Measurements from ENCODE around the gene C10orf62. TPM values are rescaled to one million over a fixed set of nuclear protein-coding genes. Genes with fewer than 3 reads are reported as not detected.

The C10orf62 gene
- total RNA-seq, 4 donors from 2014 or later, result not detected

DNA sequence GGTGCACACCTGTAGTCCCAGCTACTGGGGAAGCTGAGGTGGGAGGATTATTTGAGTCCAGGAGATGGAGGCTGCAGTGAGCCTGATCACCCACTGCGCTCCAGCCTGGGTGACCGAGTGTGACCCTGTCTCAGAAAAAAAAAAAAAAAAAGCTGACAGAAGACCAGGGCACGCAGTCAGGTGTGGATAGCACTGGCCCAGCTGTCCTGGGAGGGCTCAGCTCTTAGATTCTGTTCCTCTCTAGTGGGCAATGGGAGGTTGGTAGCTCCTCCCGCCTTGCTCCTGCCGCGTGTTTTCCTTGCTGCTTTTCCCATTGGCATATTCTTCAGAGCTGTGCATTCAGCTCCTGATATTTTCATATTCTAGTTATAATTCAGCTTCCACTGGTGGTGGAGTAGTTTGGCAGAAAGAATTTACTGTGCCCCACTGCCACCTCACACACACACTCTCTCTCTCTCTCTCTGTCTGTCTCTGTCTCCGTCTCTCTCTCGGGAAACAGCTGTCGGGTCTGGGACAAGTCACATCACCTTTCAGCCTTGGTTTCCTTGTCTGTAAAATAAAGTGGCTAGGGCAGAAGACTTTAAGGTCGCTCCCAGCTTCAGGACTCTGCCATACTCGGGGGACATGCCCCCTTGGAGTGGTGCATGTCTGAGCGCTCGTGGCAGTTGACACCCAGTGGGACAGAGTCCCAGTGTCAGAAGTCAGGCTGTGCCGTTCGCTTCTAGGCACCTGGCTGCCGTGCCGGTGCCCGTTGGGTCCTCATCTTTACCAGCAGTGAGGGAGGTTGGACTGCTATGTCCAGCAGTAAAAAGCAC is 42.9 kb upstream of the C10orf62 start:
- Histone ChIP-seq H3K4me3 (no peak overlapping the region), H3K4me1 (peaks cover 13 to 71% (median 36%) of the 10 kb centered on the region in 3 donors), H3K27me3 (peaks cover 0 to 8% (median 0%) of the 10 kb centered on the region in 4 donors), H3K27ac (no peak overlapping the region), H3K36me3 (no peaks in the 10 kb centered on the region), H3K9me3 (no peaks in the 10 kb centered on the region)
- TF ChIP-seq POLR2A (IDR thresholded peaks at IDR 0.05), result no peak
- TF ChIP-seq, protein P1, sequence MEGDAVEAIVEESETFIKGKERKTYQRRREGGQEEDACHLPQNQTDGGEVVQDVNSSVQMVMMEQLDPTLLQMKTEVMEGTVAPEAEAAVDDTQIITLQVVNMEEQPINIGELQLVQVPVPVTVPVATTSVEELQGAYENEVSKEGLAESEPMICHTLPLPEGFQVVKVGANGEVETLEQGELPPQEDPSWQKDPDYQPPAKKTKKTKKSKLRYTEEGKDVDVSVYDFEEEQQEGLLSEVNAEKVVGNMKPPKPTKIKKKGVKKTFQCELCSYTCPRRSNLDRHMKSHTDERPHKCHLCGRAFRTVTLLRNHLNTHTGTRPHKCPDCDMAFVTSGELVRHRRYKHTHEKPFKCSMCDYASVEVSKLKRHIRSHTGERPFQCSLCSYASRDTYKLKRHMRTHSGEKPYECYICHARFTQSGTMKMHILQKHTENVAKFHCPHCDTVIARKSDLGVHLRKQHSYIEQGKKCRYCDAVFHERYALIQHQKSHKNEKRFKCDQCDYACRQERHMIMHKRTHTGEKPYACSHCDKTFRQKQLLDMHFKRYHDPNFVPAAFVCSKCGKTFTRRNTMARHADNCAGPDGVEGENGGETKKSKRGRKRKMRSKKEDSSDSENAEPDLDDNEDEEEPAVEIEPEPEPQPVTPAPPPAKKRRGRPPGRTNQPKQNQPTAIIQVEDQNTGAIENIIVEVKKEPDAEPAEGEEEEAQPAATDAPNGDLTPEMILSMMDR (IDR thresholded peaks at IDR 0.05), result no peak
- 89 to 90% methylated on average over 9 to 15 of the region's 18 CpGs for WGBS, 2 donors
- intact Hi-C loops (cut with DNase I), result no loop called here
- DNase-seq, result no peak

DNA sequence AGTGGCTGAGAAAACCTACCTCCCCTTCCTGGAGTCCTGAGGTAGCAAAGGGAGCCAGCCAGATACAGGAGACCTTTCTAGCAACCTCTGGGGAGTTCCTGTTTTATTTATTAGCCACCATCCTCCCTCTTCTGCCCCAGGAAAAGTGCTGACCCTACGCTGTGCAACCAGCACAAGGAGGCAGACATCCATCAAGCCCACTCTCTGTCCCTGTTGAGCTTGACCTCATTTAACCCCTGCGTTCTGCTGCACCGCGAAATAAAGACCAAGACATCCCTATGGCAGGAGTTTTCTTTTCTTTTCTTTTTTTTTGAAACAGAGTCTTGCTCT is 42.3 kb upstream of the C10orf62 start:
- intact Hi-C loops (cut with DNase I), result no loop called here

DNA sequence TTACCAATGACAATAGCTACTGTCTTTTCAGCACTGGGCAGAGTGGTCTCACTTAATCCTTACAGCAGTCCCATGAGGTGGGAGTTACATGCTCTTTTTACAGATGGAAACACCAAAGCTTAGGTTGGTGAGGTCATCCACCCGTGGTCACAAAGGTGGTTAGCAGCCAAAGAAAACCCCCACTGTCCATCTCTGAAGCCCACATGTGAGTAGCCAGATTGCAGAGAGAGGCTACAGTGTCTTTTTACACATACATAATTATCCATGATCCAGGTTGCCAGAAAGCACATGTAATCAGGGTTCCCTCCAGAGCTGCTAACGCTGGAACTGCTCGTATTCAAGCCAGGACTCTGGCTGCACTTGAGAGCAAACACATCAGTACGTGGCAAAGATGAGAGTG is 41.6 kb upstream of the C10orf62 start:
- WGBS, 2 donors, result 63 to 80% methylated on average over 3 to 4 of the region's 4 CpGs
- Histone ChIP-seq H3K36me3 (no peaks in the 10 kb centered on the region), H3K4me1 (peaks cover under 1 to 58% (median 24%) of the 10 kb centered on the region in 3 donors), H3K27ac (no peak overlapping the region), H3K27me3 (peaks cover 0 to 8% (median 0%) of the 10 kb centered on the region in 4 donors), H3K4me3 (no peak overlapping the region), H3K9me3 (no peaks in the 10 kb centered on the region)
- intact Hi-C loops (cut with DNase I), result no loop called here
- TF ChIP-seq, protein P1 (IDR thresholded peaks at IDR 0.05), result no peak
- no peak for TF ChIP-seq POLR2A (IDR thresholded peaks at IDR 0.05)
- no peak for DNase-seq

More for the DNA sequence above, 42.3 kb upstream of the C10orf62 start:
- Histone ChIP-seq H3K36me3 (no peaks in the 10 kb centered on the region), H3K27me3 (peaks cover 0 to 8% (median 0%) of the 10 kb centered on the region in 4 donors), H3K4me1 (peaks cover 8 to 65% (median 31%) of the 10 kb centered on the region in 3 donors), H3K4me3 (no peak overlapping the region), H3K27ac (no peak overlapping the region), H3K9me3 (no peaks in the 10 kb centered on the region)
- no peak for DNase-seq
- WGBS, 2 donors, result 73 to 79% methylated on average over 4 of the region's 4 CpGs
- TF ChIP-seq, protein P1 (IDR thresholded peaks at IDR 0.05), result no peak
- no peak for TF ChIP-seq POLR2A (IDR thresholded peaks at IDR 0.05)

DNA sequence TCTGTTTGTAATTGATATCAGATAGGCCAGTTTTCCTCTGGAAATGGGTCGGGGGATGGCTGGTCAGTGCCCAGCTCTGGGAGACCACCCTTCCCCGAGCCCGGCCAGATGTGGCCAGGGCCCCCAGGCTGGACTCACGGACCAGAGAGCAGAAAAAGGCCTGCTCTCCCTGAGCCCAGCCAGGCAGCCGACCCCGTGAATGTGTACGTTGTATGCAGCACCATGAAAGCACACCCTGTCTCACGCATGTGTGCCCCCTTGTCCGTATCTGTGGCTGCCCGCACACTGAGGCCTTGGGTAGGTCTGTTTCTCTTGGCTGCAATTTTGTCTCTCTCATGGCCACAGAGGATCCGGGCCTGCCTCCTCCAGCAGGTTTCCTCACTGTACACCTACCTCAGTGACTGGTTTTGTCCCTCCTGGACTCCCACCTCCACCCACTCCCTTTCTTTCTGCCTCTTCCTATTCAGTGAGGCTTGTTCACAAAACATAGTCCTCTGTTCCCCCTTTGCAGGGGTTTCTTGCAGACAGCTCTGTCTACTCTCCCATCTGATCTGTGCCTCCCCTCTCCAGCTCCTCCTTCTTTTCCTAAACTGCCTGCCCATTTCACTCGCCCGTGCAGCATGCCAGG is 40.6 kb upstream of the C10orf62 start:
- Histone ChIP-seq H3K36me3 (no peaks in the 10 kb centered on the region), H3K27me3 (peaks cover 0 to 8% (median 0%) of the 10 kb centered on the region in 4 donors), H3K4me3 (no peak overlapping the region), H3K9me3 (no peaks in the 10 kb centered on the region), H3K27ac (no peak overlapping the region), H3K4me1 (peaks cover 0 to 57% (median 19%) of the 10 kb centered on the region in 3 donors)
- intact Hi-C loops (cut with DNase I), result no loop called here
- no peak for DNase-seq
- 64 to 82% methylated on average over 5 to 13 of the region's 13 CpGs for WGBS, 2 donors
- TF ChIP-seq, protein P1 (IDR thresholded peaks at IDR 0.05), result no peak
- no peak for TF ChIP-seq POLR2A (IDR thresholded peaks at IDR 0.05)
